Thyroid gland (tissue), 4 donors: Measurements from ENCODE around the gene ARNT2.

Source experiments
- POLR2A ChIP-seq, 2 donors: fragments of 450-650 bp; IDR thresholded peaks; one replicate each; pipeline ENCODE4 v1.6.1; 2017; ENCODE audit warnings: antibody characterized with exemption in 2 of 2, mild to moderate bottlenecking in 2 of 2, moderate library complexity in 1 of 2
- TF ChIP-seq, protein P1 (sequence below), 6 experiments: fragments of 200-600 bp in 3 of 6; fragments of 450-650 bp in 3 of 6; sonication (generic) in 3 of 6; IDR thresholded peaks; one replicate each; pipeline ENCODE4 v1.5.1; 2016 to 2019; ENCODE audit warnings: antibody characterized with exemption in 6 of 6, mild to moderate bottlenecking in 2 of 6, inconsistent platforms in 1 of 6, moderate library complexity in 1 of 6

DNA sequence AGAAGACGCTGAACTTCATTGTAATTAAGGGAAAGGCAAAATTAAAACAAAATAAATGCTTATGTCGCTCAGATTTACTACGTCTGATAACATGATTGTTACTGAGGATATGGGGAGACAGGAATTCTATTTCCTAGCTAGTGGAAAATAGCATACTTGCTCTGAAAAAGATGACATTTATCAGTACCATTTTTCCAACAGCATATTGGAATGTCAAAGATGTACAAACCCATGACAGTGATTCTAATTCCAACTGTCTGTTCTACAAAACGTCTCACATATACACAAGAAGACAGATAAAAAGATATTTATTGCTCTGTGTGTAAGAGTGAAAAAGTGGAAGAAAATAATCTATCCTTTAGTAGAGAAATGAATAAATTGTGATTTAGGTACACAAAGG, 197.1 kb downstream of the ARNT2 start:
- no peak for TF ChIP-seq POLR2A (IDR thresholded peaks at IDR 0.05)
- TF ChIP-seq, protein P1, sequence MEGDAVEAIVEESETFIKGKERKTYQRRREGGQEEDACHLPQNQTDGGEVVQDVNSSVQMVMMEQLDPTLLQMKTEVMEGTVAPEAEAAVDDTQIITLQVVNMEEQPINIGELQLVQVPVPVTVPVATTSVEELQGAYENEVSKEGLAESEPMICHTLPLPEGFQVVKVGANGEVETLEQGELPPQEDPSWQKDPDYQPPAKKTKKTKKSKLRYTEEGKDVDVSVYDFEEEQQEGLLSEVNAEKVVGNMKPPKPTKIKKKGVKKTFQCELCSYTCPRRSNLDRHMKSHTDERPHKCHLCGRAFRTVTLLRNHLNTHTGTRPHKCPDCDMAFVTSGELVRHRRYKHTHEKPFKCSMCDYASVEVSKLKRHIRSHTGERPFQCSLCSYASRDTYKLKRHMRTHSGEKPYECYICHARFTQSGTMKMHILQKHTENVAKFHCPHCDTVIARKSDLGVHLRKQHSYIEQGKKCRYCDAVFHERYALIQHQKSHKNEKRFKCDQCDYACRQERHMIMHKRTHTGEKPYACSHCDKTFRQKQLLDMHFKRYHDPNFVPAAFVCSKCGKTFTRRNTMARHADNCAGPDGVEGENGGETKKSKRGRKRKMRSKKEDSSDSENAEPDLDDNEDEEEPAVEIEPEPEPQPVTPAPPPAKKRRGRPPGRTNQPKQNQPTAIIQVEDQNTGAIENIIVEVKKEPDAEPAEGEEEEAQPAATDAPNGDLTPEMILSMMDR (IDR thresholded peaks at IDR 0.05), result no peak
